Endometrium (tissue), 2 donors: ENCODE data around the gene IL1R2.

ENCODE experiments used
- FAIRE-seq: peaks from 2 replicates; lab custom pipeline; 2012; peaks lifted over from hg19 to GRCh38; lab: Jason Lieb, UNC
- donor health status: control.
- donor health status: control.

IL1R2 gene

GRCh38 chr2:102043560-102043959 is 51.8 kb downstream of the IL1R2 start:
- no peak for FAIRE-seq

- FAIRE-seq, result no peak
These were observed 52.6 kb downstream of the IL1R2 start for GRCh38 chr2:102044235-102044896.

GRCh38 chr2:102044967-102045489 is 53.3 kb downstream of the IL1R2 start:
- FAIRE-seq, result no peak

- FAIRE-seq, result no peak
These were observed 53.9 kb downstream of the IL1R2 start for GRCh38 chr2:102045697-102046096.

GRCh38 chr2:102046135-102046986 is 54.6 kb downstream of the IL1R2 start:
- no peak for FAIRE-seq

- FAIRE-seq, result no peak
These were observed 56.7 kb downstream of the IL1R2 start for GRCh38 chr2:102048465-102048864.

- FAIRE-seq, result no peak
These were observed 58.1 kb downstream of the IL1R2 start for GRCh38 chr2:102049756-102050443.

GRCh38 chr2:102050854-102051391 is 59.2 kb downstream of the IL1R2 start:
- peak; percentile 33 for FAIRE-seq

- FAIRE-seq, result no peak
These were observed 60.0 kb downstream of the IL1R2 start for GRCh38 chr2:102051692-102052277.

- no peak for FAIRE-seq
These were observed 60.6 kb downstream of the IL1R2 start for GRCh38 chr2:102052365-102052764.

- no peak for FAIRE-seq
These were observed 61.3 kb downstream of the IL1R2 start for GRCh38 chr2:102053096-102053495.

GRCh38 chr2:102055346-102055990 is 63.7 kb downstream of the IL1R2 start:
- peak; percentile 80 for FAIRE-seq

GRCh38 chr2:102056079-102056581 is 64.4 kb downstream of the IL1R2 start:
- no peak for FAIRE-seq

- FAIRE-seq, result peak; percentile 83
These were observed 65.9 kb downstream of the IL1R2 start for GRCh38 chr2:102057502-102058292.

GRCh38 chr2:102058293-102058833 is 66.6 kb downstream of the IL1R2 start:
- FAIRE-seq, result no peak

- no peak for FAIRE-seq
These were observed 67.4 kb downstream of the IL1R2 start for GRCh38 chr2:102059151-102059550.

GRCh38 chr2:102060047-102060446 is 68.3 kb downstream of the IL1R2 start:
- FAIRE-seq, result no peak

- FAIRE-seq, result no peak
These were observed 69.0 kb downstream of the IL1R2 start for GRCh38 chr2:102060792-102061191.

GRCh38 chr2:102061286-102061699 is 69.5 kb downstream of the IL1R2 start:
- no peak for FAIRE-seq
